ENCODE data around the gene SMARCE1. TPM values are rescaled to one million over a fixed set of nuclear protein-coding genes. Genes with fewer than 3 reads are reported as not detected.

SMARCE1 gene
- polyA plus RNA-seq, 1 donor from 2014 or later: 248 TPM

DNA sequence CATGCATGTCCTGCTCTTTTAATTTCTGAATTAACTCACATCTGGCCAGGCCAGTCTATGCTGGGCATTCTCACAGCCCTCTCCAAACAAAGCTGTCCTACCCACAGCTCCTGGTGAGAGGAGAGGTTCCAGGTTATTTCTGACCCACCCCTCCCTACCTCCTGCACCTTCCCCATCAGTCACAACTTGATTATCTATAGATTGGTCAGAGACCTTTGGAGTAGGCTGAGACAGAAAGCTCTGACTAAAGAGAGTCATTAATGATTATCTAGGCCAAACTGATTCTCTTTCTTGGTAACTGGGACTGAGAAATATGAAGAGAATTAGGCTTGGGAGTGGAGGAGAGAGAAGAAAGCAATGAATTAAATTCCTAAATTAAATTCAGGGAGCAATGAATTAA is 18.7 kb upstream of the SMARCE1 start:
- Histone ChIP-seq H2AFZ (ENCODE audit: low read depth, low read length) (no peak overlapping the region), H3F3A (ENCODE audit: insufficient read depth, low read length, poor library complexity, severe bottlenecking) (no peaks in the 10 kb centered on the region), H3K27me3 (ENCODE audit: insufficient read depth, low read depth, low read length) (no peaks in the 10 kb centered on the region), H3K79me2 (replicated peaks; ENCODE audit: insufficient read depth, low read length) (no peaks in the 10 kb centered on the region), H3K4me2 (ENCODE audit: low read length) (no peak overlapping the region), H3K4me3 (ENCODE audit: low read length) (no peak overlapping the region), H3K9ac (ENCODE audit: low read length) (no peak overlapping the region), H3K36me3 (ENCODE audit: insufficient read depth, low read length) (no peaks in the 10 kb centered on the region), H3K9me2 (ENCODE audit: insufficient read depth, low read length) (no peaks in the 10 kb centered on the region), H4K20me1 (ENCODE audit: insufficient read depth) (no peaks in the 10 kb centered on the region), H3K9me3 (ENCODE audit: low read length) (no peaks in the 10 kb centered on the region), H3K27ac (ENCODE audit: low read length) (no peak overlapping the region)
- TF ChIP-seq SMC3 (conservative IDR thresholded peaks at IDR 0.05; ENCODE audit: poor library complexity) (no peak), POLR2AphosphoS5 (IDR thresholded peaks at IDR 0.05) (no peak), EP300 (conservative IDR thresholded peaks at IDR 0.05; ENCODE audit: poor library complexity, severe bottlenecking) (no peak), EZH2 (IDR thresholded peaks at IDR 0.05; ENCODE audit: borderline replicate concordance, insufficient read depth, low read length, poor library complexity, severe bottlenecking) (no peak), TAF1 (IDR thresholded peaks at IDR 0.05; ENCODE audit: low read depth) (no peak), MXI1 (conservative IDR thresholded peaks at IDR 0.05; ENCODE audit: poor library complexity, severe bottlenecking) (no peak), RAD21 (conservative IDR thresholded peaks at IDR 0.05) (no peak)
- TF ChIP-seq, protein P1, sequence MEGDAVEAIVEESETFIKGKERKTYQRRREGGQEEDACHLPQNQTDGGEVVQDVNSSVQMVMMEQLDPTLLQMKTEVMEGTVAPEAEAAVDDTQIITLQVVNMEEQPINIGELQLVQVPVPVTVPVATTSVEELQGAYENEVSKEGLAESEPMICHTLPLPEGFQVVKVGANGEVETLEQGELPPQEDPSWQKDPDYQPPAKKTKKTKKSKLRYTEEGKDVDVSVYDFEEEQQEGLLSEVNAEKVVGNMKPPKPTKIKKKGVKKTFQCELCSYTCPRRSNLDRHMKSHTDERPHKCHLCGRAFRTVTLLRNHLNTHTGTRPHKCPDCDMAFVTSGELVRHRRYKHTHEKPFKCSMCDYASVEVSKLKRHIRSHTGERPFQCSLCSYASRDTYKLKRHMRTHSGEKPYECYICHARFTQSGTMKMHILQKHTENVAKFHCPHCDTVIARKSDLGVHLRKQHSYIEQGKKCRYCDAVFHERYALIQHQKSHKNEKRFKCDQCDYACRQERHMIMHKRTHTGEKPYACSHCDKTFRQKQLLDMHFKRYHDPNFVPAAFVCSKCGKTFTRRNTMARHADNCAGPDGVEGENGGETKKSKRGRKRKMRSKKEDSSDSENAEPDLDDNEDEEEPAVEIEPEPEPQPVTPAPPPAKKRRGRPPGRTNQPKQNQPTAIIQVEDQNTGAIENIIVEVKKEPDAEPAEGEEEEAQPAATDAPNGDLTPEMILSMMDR (IDR thresholded peaks at IDR 0.05; ENCODE audit: poor library complexity, severe bottlenecking): no peak
- TF ChIP-seq, protein P2, sequence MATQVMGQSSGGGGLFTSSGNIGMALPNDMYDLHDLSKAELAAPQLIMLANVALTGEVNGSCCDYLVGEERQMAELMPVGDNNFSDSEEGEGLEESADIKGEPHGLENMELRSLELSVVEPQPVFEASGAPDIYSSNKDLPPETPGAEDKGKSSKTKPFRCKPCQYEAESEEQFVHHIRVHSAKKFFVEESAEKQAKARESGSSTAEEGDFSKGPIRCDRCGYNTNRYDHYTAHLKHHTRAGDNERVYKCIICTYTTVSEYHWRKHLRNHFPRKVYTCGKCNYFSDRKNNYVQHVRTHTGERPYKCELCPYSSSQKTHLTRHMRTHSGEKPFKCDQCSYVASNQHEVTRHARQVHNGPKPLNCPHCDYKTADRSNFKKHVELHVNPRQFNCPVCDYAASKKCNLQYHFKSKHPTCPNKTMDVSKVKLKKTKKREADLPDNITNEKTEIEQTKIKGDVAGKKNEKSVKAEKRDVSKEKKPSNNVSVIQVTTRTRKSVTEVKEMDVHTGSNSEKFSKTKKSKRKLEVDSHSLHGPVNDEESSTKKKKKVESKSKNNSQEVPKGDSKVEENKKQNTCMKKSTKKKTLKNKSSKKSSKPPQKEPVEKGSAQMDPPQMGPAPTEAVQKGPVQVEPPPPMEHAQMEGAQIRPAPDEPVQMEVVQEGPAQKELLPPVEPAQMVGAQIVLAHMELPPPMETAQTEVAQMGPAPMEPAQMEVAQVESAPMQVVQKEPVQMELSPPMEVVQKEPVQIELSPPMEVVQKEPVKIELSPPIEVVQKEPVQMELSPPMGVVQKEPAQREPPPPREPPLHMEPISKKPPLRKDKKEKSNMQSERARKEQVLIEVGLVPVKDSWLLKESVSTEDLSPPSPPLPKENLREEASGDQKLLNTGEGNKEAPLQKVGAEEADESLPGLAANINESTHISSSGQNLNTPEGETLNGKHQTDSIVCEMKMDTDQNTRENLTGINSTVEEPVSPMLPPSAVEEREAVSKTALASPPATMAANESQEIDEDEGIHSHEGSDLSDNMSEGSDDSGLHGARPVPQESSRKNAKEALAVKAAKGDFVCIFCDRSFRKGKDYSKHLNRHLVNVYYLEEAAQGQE (IDR thresholded peaks at IDR 0.05; ENCODE audit: borderline replicate concordance): no peak

DNA sequence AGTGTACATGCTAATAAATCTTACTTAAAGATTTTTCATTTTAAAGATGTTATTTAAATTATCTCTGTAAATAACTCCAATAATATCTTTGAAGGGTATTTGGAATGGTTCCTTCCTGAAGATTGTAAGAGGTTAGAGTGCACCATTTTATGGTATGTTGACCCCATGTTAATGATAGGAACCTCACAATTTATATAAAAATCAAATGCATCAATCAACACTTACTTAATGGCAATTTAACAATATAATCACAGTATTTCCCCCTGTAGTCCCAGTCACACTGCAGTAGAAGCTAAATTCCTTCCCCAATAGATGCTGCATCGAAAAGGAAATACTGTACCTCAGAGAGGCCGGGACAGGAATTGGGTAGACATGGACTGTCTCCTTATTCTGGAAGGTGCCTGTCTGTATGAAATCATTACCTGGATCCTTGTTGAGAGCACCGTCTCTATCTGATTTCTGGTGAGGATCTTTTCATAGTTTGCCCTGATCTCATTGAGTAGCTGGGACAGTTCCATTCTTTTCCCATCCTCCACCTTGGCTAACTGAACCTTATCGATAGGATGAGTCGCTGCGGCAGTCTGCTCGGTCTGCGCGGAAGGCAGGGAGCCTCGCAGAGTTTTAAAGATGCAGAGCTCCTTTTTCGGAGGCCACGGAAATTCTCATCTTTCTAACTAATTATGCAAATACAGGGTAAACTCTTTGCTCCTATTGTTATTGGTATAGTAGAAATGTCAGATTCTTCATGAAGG is 17.1 kb upstream of the SMARCE1 start, which contains the start of gene KRT222:
TSS of gene KRT222 (minus strand) at position 596 of the 752 bp plus-strand sequence. CDS start at position 518, 78 bp downstream.
- peak within 1 kb of the TSS; percentile 64 for H3K4me3 ChIP-seq (ENCODE audit: low read length)
- H3K27me3 ChIP-seq (ENCODE audit: insufficient read depth, low read depth, low read length): no peaks in the 10 kb centered on the region
- no peaks in the 10 kb centered on the region for H3K9me2 ChIP-seq (ENCODE audit: insufficient read depth, low read length)
- H2AFZ ChIP-seq (ENCODE audit: low read depth, low read length): peak within 1 kb of the TSS; percentile 73
- peak within 1 kb of the TSS; percentile 54 for H3K9ac ChIP-seq (ENCODE audit: low read length)
- no peaks in the 10 kb centered on the region for H3K79me2 ChIP-seq (replicated peaks; ENCODE audit: insufficient read depth, low read length)
- H3F3A ChIP-seq (ENCODE audit: insufficient read depth, low read length, poor library complexity, severe bottlenecking): no peaks in the 10 kb centered on the region
- H4K20me1 ChIP-seq (ENCODE audit: insufficient read depth): no peaks in the 10 kb centered on the region
- H3K9me3 ChIP-seq (ENCODE audit: low read length): no peaks in the 10 kb centered on the region
- H3K36me3 ChIP-seq (ENCODE audit: insufficient read depth, low read length): no peaks in the 10 kb centered on the region
- H3K4me2 ChIP-seq (ENCODE audit: low read length): peak within 1 kb of the TSS; percentile 18
- no peak for TF ChIP-seq EP300 (conservative IDR thresholded peaks at IDR 0.05; ENCODE audit: poor library complexity, severe bottlenecking)
- peak; percentile 30 for TF ChIP-seq POLR2AphosphoS5 (IDR thresholded peaks at IDR 0.05)
- TF ChIP-seq, protein P1 (IDR thresholded peaks at IDR 0.05; ENCODE audit: poor library complexity, severe bottlenecking): no peak
- peak; percentile 30 for TF ChIP-seq RAD21 (conservative IDR thresholded peaks at IDR 0.05)
- TF ChIP-seq, protein P2 (IDR thresholded peaks at IDR 0.05; ENCODE audit: borderline replicate concordance): no peak
- no peak for TF ChIP-seq SMC3 (conservative IDR thresholded peaks at IDR 0.05; ENCODE audit: poor library complexity)
- no peak for TF ChIP-seq TAF1 (IDR thresholded peaks at IDR 0.05; ENCODE audit: low read depth)
- no peak for TF ChIP-seq MXI1 (conservative IDR thresholded peaks at IDR 0.05; ENCODE audit: poor library complexity, severe bottlenecking)
- no peak within 1 kb of the TSS for H3K27ac ChIP-seq (ENCODE audit: low read length)
